ENCODE results near the gene C1orf141.
A peak's percentile ranks its signal among the peaks of the same experiment; 100 is the strongest.
"Not testable (repeated sequence)": the region's sequence is repeated elsewhere in the genome, so short reads cannot be mapped to it uniquely, and the experiment has no call there.

The C1orf141 gene

GRCh38 chr1:67134695-67135094 is at the start of gene C1orf141:
Gene C1orf141, minus strand, starts transcription at chr1:67134970. Its CDS starts 7,730 bp downstream, at chr1:67127240.
- no peak for DNase-seq (ENCODE audit: extremely low read depth in 1 of 2, low read depth in 1 of 2)

DNA sequence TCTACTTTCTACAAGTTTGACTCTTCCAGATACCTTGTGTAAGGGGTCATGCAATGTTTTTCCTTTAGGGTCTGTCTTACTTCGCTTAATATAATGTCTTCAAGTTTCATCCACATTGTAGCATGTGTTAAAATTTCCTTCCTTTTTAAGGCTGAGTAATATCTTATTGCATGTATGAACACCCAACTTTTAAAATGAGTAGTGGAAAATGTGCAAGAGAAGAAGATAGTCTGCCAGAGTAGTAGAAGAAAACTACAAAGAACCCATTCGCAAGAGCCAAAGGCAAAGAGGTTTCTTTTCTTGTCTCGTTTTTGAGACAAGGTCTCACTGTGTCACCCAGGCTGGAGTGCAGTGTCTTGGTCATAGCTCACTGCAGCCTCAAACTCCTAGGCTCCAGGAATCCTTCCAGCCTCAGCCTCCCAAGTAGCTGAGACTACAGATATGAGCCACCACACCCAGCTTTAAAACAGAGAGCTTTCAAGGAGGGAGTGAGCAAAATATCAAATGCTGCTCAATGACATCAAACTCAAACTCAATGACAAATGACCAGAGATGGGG is 40.8 kb upstream of the C1orf141 start:
- no peak for DNase-seq (ENCODE audit: extremely low read depth in 1 of 2, low read depth in 1 of 2)

DNA sequence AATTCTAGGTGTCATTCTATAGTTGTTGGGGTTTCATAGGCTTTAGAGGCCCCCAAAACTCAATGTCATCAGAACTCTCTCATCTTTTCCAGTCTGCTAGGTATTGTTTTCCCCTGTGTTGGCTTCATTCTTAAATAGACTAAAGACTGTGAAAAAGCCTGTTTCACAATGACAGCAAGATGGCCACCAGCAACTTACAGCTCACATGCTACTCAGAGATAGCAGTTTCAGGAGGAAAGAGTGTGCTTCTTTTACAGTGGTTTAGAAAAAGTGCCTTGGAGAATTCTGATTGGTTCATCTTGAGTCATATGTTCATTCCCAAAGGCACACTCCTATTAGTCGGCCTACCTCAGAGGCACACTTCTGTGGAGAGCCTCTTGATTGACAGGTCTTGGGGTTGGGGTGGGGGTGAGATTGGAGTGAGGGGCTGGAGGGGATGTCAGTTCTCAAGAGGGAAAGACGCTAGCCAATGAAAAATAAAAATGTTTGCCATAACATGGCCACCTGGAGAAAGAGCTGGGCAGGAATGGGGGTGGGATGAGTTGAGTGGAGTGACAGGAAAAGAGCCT is 40.0 kb upstream of the C1orf141 start:
- DNase-seq (ENCODE audit: extremely low read depth in 1 of 2, low read depth in 1 of 2): no peak

- no peak for DNase-seq (ENCODE audit: extremely low read depth in 1 of 2, low read depth in 1 of 2)
These were observed 39.2 kb upstream of the C1orf141 start for GRCh38 chr1:67173988-67174387.

GRCh38 chr1:67171978-67172377 is 37.2 kb upstream of the C1orf141 start:
- no peak for DNase-seq (ENCODE audit: extremely low read depth in 1 of 2, low read depth in 1 of 2)

DNA sequence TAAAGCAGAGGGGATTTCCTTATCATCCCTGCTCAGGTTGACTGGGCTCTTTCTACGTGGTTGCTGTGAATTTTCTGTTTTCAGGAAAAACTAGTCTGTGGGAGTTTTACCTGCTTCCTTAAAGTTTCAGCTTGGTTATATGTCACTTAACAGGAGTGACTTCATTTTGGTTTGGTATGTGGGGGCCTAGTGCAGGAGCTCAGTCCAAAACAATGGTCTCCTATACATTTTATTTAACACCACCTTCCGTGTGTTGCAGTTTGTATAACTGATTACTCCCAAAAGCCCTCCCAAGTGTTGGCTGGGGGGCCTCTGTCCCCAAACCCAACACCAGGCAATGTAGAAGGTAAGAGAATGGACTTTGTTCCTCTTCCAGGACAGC is 36.8 kb upstream of the C1orf141 start:
- DNase-seq (ENCODE audit: extremely low read depth in 1 of 2, low read depth in 1 of 2): no peak

GRCh38 chr1:67170751-67171573 is 36.2 kb upstream of the C1orf141 start:
- DNase-seq (ENCODE audit: extremely low read depth in 1 of 2, low read depth in 1 of 2): no peak

DNA sequence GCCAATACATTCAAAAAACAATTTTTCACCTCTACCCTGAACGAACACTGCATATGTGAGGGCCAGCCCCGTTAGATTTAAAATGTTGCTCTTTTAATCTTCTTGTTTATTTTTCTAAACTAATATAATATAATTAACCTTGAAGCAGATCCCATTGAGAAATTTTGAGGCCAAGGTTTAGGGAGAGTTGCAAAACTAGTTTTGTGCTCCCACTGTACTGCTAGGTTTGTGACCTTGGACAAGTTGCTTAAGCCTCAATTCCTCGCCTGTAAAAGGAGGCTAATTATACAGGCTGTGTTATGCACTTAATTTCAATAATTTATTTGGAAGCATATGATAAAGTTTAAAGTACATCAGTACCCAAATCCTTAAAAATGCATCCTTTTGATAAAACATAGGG is 35.2 kb upstream of the C1orf141 start:
- no peak for DNase-seq (ENCODE audit: extremely low read depth in 1 of 2, low read depth in 1 of 2)

GRCh38 chr1:67169496-67169895 is 34.7 kb upstream of the C1orf141 start:
- DNase-seq (ENCODE audit: extremely low read depth in 1 of 2, low read depth in 1 of 2): no peak

GRCh38 chr1:67166196-67166595 is 31.4 kb upstream of the C1orf141 start, which contains the start of gene IL23R:
Gene IL23R, plus strand, starts transcription at chr1:67166454. Its CDS starts 1,667 bp downstream, at chr1:67168121.
- peak in 1 of 2 donors; percentile 53 for DNase-seq (ENCODE audit: extremely low read depth in 1 of 2, low read depth in 1 of 2)

DNA sequence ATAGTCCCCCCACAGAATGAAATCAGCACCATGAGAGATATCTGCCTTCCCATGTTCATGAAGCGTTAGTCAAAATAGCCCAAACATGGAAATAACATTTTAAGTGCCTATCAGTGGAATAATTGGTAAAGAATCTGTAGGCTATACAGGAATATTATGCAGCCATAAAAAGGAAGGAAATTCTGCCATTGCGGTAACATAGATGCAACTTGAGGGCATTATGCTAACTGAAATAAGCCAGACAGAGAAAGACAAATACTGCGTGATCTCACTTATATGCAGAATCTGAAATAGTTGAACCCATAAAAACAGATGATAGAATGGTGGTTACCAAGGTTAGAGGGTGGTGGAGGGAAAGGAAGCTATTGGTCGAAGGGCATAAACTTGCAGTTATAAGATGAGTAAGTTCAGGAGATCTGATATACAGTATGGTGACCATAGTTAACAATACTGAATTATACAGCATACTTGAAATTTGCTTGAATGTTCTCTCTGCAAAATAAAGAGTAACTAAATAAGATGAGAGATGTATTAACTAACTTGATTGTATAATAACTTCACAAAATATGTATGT is 30.8 kb upstream of the C1orf141 start:
- DNase-seq (ENCODE audit: extremely low read depth in 1 of 2, low read depth in 1 of 2): no peak

- peak in 1 of 2 donors; percentile 64 for DNase-seq (ENCODE audit: extremely low read depth in 1 of 2, low read depth in 1 of 2)
These were observed 28.2 kb upstream of the C1orf141 start for GRCh38 chr1:67162954-67163353.

DNA sequence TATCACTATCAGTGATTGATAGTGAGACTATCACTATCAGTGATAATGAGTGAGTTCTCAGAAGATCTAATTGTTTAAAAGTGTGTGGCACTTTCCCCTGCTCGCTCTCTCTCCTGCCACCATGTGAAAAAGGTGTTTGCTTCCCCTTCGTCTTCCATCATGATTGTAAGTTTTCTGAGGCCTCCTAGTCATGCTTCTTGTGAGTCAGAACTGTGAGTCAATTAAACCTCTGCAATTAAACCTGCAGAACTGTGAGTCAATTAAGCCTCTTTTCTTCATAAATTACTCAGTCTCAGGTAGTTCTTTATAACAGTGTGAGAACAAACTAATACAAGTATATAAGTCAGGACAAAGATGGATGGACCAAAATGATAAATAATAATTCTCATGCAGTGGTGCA is 24.5 kb upstream of the C1orf141 start:
- no peak for DNase-seq (ENCODE audit: extremely low read depth in 1 of 2, low read depth in 1 of 2)

DNA sequence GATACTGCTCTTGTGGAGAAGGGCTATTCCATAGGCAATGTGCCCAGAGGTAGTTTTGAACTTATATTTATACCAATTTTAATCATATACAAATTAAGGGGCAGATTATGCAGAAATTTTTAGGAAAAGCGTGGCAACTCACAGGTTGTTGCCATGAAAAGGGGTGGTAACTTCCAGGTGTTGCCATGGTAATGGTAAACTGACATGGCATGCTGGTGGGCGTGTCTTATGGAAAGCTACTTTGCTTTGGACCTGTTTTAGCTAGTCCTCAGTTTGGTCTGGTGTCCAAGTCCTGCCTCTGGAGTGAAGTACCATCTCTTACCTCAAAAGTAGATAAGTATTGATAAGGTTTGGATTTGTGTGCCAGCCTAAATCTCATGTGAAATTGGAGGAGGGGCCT is 23.6 kb upstream of the C1orf141 start:
- no peak for DNase-seq (ENCODE audit: extremely low read depth in 1 of 2, low read depth in 1 of 2)

GRCh38 chr1:67150931-67151330 is 16.2 kb upstream of the C1orf141 start:
- no peak for DNase-seq (ENCODE audit: extremely low read depth in 1 of 2, low read depth in 1 of 2)

- no peak for DNase-seq (ENCODE audit: extremely low read depth in 1 of 2, low read depth in 1 of 2)
These were observed 14.5 kb upstream of the C1orf141 start for GRCh38 chr1:67149179-67149770.

- no peak for DNase-seq (ENCODE audit: extremely low read depth in 1 of 2, low read depth in 1 of 2)
These were observed 13.9 kb upstream of the C1orf141 start for GRCh38 chr1:67148516-67149178.

DNA sequence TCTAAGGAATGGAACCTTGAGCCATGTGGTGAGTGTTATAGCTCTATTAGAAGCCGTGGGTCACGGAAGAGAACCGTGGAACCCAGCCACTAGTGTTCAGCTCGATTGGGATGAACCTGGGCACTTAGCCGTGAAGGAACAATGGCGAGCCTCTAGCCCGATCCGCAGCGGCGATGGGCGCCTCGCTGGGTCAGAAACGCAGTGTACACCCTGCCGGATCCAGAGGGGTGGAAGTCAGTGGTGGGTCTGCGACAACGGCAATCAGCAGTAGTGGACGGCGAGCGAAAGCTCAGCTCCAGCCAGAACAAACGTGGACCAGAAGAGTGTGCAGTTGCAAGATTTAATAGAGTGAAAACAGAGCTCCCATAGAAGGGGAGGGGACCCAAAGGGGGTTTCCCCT is 13.2 kb upstream of the C1orf141 start:
- DNase-seq (ENCODE audit: extremely low read depth in 1 of 2, low read depth in 1 of 2): not testable (repeated sequence)

GRCh38 chr1:67146539-67146938 is 11.8 kb upstream of the C1orf141 start:
- DNase-seq (ENCODE audit: extremely low read depth in 1 of 2, low read depth in 1 of 2): no peak

- DNase-seq (ENCODE audit: extremely low read depth in 1 of 2, low read depth in 1 of 2): no peak
These were observed 11.3 kb upstream of the C1orf141 start for GRCh38 chr1:67146101-67146500.

DNA sequence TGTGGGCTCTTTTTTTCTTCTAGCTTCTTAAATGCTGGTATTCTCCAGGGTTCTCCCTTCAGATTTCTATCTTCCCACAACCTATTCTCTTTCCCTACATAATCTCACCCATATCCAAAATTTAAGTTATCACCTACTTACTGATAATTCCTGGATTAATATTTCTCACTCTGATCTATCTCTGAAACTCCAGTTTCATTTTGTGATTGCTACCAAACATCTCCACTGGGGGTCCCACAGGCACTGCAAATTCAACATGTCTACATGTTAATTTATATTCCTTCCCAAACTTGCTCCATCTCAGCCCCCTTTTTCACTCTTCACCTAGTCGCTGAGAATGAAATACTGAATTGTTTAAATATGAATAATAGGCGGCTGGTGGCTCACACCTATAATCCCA is 9.9 kb upstream of the C1orf141 start:
- no peak for DNase-seq (ENCODE audit: extremely low read depth in 1 of 2, low read depth in 1 of 2)

Measured in stimulated activated CD8-positive, alpha-beta memory T cell treated with anti-CD3 and anti-CD28 coated beads, Interleukin-7, amount 100 ng/mL, for 48 hours (primary cell).